Prostate gland (tissue), 2 donors: Measurements from ENCODE around the gene STK25.

ENCODE experiments used
- POLR2AphosphoS5 ChIP-seq: sonication (generic); formaldehyde crosslinking; IDR thresholded peaks from one replicate; pipeline ENCODE4 v1.6.1; 2017; ENCODE audit warnings: antibody characterized with exemption
- TF ChIP-seq, protein P1 (sequence below), 4 experiments: fragments of 200-600 bp in 2 of 4; fragments of 450-650 bp in 2 of 4; sonication (generic) in 2 of 4; IDR thresholded peaks; 1 replicate in 3 of 4; 2 replicates in 1 of 4; pipeline ENCODE4 v1.5.1; 2016 to 2019; ENCODE audit warnings: antibody characterized with exemption in 4 of 4, mild to moderate bottlenecking in 2 of 4, moderate library complexity in 2 of 4

DNA sequence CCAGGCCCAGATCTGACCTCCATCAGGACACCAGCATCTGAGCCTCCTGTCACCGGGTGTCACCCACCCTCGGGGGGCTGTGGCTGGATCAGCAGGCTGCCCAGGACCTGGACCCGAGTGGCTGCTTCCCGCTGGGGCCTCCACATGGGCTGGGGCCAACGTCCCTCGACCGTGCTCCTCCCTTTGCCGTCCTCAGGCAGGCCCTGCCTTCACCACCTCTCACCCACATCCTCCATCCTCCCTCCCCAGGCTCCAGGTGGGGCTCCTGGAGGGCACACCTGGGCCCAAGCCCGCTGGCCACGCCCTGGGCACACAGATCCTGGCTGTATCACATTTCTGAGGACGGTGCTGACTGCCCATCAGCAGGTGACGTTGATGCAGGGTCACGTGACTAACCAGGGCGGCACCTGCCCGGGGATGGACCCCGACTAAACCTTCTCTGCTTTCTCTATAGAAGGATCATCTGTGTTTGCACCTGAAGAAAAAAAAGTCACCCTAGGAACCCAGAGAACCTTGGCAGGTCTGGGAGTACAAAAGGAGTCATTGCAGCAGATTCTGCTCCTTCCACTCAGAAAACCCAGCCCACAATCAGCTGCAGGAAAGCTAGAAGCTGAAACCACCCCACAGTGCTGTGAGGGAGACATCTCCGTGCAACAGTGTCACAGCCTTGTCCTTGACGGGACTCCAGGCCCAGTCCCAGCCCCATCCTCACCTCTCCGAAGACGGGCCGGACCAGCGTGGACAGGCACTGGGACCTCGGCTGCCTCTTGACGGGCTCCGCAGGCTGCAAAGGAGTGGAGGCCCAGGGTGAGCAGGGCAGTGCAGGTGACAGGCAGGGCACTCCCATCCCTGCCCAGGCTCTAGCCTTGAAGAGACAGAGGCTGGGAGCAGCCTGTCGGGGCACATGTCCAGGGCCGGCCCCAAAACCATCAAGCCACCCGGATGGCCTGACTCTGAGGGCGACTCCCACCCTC lies 11.2 kb downstream of the STK25 start:
- no peak for TF ChIP-seq POLR2AphosphoS5
- TF ChIP-seq, protein P1, sequence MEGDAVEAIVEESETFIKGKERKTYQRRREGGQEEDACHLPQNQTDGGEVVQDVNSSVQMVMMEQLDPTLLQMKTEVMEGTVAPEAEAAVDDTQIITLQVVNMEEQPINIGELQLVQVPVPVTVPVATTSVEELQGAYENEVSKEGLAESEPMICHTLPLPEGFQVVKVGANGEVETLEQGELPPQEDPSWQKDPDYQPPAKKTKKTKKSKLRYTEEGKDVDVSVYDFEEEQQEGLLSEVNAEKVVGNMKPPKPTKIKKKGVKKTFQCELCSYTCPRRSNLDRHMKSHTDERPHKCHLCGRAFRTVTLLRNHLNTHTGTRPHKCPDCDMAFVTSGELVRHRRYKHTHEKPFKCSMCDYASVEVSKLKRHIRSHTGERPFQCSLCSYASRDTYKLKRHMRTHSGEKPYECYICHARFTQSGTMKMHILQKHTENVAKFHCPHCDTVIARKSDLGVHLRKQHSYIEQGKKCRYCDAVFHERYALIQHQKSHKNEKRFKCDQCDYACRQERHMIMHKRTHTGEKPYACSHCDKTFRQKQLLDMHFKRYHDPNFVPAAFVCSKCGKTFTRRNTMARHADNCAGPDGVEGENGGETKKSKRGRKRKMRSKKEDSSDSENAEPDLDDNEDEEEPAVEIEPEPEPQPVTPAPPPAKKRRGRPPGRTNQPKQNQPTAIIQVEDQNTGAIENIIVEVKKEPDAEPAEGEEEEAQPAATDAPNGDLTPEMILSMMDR (IDR thresholded peaks at IDR 0.05), result no peak
